K562 (cell line): ENCODE results near the gene PHF10. TPM values are rescaled to one million over a fixed set of nuclear protein-coding genes. Genes with fewer than 3 reads are reported as not detected.

Source experiments
- BMI1 ChIP-seq: fragments of 150-350 bp; IDR thresholded peaks from 2 replicates; pipeline ENCODE4 v1.6.1; 2014; ENCODE audit warnings: low read length
- HDAC2 ChIP-seq: fragments of 450-650 bp; IDR thresholded peaks from 2 replicates; pipeline ENCODE4 v1.6.1; 2016; ENCODE audit warnings: mild to moderate bottlenecking
- HDAC8 ChIP-seq: fragments of 450-650 bp; IDR thresholded peaks from 2 replicates; pipeline ENCODE4 v1.6.1; 2016; ENCODE audit warnings: mild to moderate bottlenecking, missing genetic modification characterization, moderate library complexity, missing compliant biosample characterization
- HNRNPL ChIP-seq: fragments of 200-400 bp; formaldehyde crosslinking; IDR thresholded peaks from 2 replicates; pipeline ENCODE4 v1.6.1; 2017; ENCODE audit warnings: low read depth, mild to moderate bottlenecking, low read length
- POLR2B ChIP-seq: fragments of 450-650 bp; IDR thresholded peaks from 2 replicates; pipeline ENCODE4 v1.6.1; 2018; ENCODE audit warnings: low read depth; ENCODE audit not compliant: partially characterized antibody
- RAD51 ChIP-seq: fragments of 450-650 bp; IDR thresholded peaks from 2 replicates; pipeline ENCODE4 v1.7.1; 2016; ENCODE audit warnings: low read depth, mild to moderate bottlenecking, borderline replicate concordance
- RBM25 ChIP-seq: fragments of 200-400 bp; formaldehyde crosslinking; IDR thresholded peaks from 2 replicates; pipeline ENCODE4 v1.6.1; 2018; ENCODE audit warnings: low read length, low read depth, moderate library complexity; ENCODE audit not compliant: severe bottlenecking
- YY1 ChIP-seq, 3 experiments: IDR thresholded peaks; 2 replicates each; pipeline ENCODE4 v1.6.1; 2011; ENCODE audit warnings: low read length in 2 of 3, mild to moderate bottlenecking in 2 of 3, moderate library complexity in 2 of 3, borderline replicate concordance in 1 of 3, control low read depth in 1 of 3, low read depth in 1 of 3; ENCODE audit not compliant: insufficient read depth in 3 of 3, insufficient replicate concordance in 2 of 3, control insufficient read depth in 1 of 3, insufficient read length in 1 of 3; ENCODE audit errors: extremely low read depth in 1 of 3
- ZNF444 ChIP-seq: fragments of 250-450 bp; sonication (Bioruptor Pico); IDR thresholded peaks from 2 replicates; pipeline ENCODE4 v1.4.0; 2020; ENCODE audit warnings: mild to moderate bottlenecking, moderate library complexity
- polyA plus RNA-seq, 8 experiments: library from polyadenylated mRNA; depleted of rRNA in 4 of 8; stranded (reverse) in 5 of 8; unstranded in 3 of 8; fragments of >200 nt; fragmentation: Nextera tagmentation in 2 of 8; fragmentation: Illumina TruSeq in 1 of 8; extraction: Ambion mirVana in 2 of 8; extraction: Trizol in 1 of 8; gene quantifications; 2 replicates each; pipeline versions ENCODE4 v1.2.1 to v1.2.3, GENCODE V29; 2011 to 2014; ENCODE audit warnings: inconsistent platforms in 1 of 8, missing spikeins in 1 of 8
- total RNA-seq, 7 experiments: library from RNA; depleted of rRNA in 6 of 7; stranded (reverse); fragments of >200 nt in 6 of 7; fragmentation: Illumina TruSeq in 2 of 7; extraction: Trizol in 2 of 7; gene quantifications; 2 replicates each; pipeline versions ENCODE4 v1.2.1 to v1.2.3, GENCODE V29; 2011 to 2021; ENCODE audit warnings: low replicate concordance in 1 of 7
- TF ChIP-seq, protein P1 (sequence below): sonication (generic); formaldehyde crosslinking; IDR thresholded peaks from 2 replicates; pipeline ENCODE4 v1.8.1; 2022; ENCODE audit warnings: missing genetic modification reagents
- TF ChIP-seq, protein P2 (sequence below), 3 experiments: IDR thresholded peaks in 2 of 3; conservative IDR thresholded peaks in 1 of 3; 2 replicates each; pipeline ENCODE4 v1.5.1; 2011 to 2012; ENCODE audit warnings: low read length in 3 of 3, mild to moderate bottlenecking in 3 of 3, control low read depth in 2 of 3, improper control_type of control experiment in 1 of 3, inconsistent platforms in 1 of 3, low read depth in 1 of 3, mixed read lengths in 1 of 3, moderate library complexity in 1 of 3; ENCODE audit not compliant: insufficient read depth in 2 of 3
- TF ChIP-seq, protein P3 (sequence below): fragments of 450-650 bp; IDR thresholded peaks from 2 replicates; pipeline ENCODE4 v1.6.1; 2014; ENCODE audit warnings: low read depth, mild to moderate bottlenecking, moderate library complexity, borderline replicate concordance
- TF ChIP-seq, protein P4 (sequence below): sonication (generic); formaldehyde crosslinking; IDR thresholded peaks from 2 replicates; pipeline ENCODE4 v1.8.0; 2022; ENCODE audit warnings: mild to moderate bottlenecking, missing genetic modification reagents
- TF ChIP-seq, protein P5 (sequence below): sonication (generic); formaldehyde crosslinking; IDR thresholded peaks from 2 replicates; pipeline ENCODE4 v1.8.0; 2022; ENCODE audit warnings: mild to moderate bottlenecking, missing genetic modification reagents, borderline replicate concordance
- TF ChIP-seq, protein P6 (sequence below): sonication (generic); IDR thresholded peaks from 2 replicates; pipeline ENCODE4 v1.6.1; 2016

The PHF10 gene
- total and polyA plus RNA-seq, 9 of the 15 experiments (the other 6 are each of a cell fraction or from before 2014, with no cell fraction given) = 23.9 to 88.9 (median 46.0) TPM

DNA sequence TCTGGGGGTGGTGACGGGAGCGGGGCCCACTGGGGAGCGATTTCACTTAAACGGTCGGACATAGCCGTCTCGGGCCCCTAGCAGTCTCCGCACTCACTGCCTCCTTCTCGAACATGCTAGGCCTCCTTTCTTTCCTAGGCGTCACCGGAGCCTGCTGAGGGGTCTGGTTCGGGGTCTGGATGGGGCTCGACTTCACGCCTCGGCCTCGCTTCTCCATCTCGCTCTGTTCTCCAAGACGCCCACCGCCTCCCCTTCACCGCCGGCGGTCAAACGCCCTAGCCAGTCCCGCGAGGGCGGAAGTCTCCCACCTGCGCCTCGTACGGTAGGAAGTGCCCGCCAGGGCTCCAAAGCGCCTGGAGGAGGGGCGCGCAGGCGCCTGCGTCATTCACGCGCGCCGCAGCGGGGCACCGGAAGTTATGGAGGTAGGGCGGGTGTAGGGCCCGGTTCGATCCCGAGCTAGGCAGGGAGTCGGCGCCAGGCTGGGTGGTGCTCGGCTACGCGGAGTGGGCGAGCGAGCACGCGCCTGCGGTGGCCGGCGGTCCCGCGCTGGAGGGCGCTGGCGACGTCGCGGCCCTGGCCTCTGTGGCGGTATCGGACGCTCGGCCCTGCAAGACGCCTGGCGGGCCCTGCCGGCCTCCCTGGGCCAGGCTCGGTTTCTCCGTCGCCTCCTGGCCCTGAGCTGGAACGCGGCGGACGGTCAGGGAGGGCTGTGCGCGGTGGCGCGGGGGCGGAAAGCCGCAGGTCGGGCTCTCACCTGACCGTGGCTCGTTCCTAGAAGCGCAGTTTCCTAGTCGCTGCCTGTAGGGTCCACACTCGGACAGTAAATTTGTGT lies 27.2 kb upstream of the PHF10 start, which contains the start of the genes DYNLT2 and ERMARD (continued):
- no peak for TF ChIP-seq BMI1
- TF ChIP-seq HNRNPL = peak; percentile 90; the same call in 1 of the 2 replicates
- TF ChIP-seq, protein P1, sequence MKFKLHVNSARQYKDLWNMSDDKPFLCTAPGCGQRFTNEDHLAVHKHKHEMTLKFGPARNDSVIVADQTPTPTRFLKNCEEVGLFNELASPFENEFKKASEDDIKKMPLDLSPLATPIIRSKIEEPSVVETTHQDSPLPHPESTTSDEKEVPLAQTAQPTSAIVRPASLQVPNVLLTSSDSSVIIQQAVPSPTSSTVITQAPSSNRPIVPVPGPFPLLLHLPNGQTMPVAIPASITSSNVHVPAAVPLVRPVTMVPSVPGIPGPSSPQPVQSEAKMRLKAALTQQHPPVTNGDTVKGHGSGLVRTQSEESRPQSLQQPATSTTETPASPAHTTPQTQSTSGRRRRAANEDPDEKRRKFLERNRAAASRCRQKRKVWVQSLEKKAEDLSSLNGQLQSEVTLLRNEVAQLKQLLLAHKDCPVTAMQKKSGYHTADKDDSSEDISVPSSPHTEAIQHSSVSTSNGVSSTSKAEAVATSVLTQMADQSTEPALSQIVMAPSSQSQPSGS (CRISPR knock-in tag) = no peak
- peak; percentile 60 for TF ChIP-seq HDAC2
- TF ChIP-seq, protein P2, sequence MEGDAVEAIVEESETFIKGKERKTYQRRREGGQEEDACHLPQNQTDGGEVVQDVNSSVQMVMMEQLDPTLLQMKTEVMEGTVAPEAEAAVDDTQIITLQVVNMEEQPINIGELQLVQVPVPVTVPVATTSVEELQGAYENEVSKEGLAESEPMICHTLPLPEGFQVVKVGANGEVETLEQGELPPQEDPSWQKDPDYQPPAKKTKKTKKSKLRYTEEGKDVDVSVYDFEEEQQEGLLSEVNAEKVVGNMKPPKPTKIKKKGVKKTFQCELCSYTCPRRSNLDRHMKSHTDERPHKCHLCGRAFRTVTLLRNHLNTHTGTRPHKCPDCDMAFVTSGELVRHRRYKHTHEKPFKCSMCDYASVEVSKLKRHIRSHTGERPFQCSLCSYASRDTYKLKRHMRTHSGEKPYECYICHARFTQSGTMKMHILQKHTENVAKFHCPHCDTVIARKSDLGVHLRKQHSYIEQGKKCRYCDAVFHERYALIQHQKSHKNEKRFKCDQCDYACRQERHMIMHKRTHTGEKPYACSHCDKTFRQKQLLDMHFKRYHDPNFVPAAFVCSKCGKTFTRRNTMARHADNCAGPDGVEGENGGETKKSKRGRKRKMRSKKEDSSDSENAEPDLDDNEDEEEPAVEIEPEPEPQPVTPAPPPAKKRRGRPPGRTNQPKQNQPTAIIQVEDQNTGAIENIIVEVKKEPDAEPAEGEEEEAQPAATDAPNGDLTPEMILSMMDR (IDR thresholded peaks at IDR 0.05 in 2 of 3, conservative IDR thresholded peaks at IDR 0.05 in 1 of 3; ENCODE audit: insufficient read depth in 2 of 3, low read depth in 1 of 3, low read length in 3 of 3) = peak in 2 of 3 experiments; percentile 12 to 44; a peak in 2 of 6 replicates
- no peak for TF ChIP-seq ZNF444 (CRISPR knock-in tag)
- TF ChIP-seq, protein P3, sequence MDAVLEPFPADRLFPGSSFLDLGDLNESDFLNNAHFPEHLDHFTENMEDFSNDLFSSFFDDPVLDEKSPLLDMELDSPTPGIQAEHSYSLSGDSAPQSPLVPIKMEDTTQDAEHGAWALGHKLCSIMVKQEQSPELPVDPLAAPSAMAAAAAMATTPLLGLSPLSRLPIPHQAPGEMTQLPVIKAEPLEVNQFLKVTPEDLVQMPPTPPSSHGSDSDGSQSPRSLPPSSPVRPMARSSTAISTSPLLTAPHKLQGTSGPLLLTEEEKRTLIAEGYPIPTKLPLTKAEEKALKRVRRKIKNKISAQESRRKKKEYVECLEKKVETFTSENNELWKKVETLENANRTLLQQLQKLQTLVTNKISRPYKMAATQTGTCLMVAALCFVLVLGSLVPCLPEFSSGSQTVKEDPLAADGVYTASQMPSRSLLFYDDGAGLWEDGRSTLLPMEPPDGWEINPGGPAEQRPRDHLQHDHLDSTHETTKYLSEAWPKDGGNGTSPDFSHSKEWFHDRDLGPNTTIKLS = peak; percentile 81
- TF ChIP-seq RBM25 = peak; percentile 31
- peak; percentile 55 to 91 (median 87) for TF ChIP-seq YY1 (IDR thresholded peaks at IDR 0.05; ENCODE audit: borderline replicate concordance in 1 of 3, control insufficient read depth in 1 of 3, extremely low read depth in 1 of 3, insufficient read depth in 3 of 3, insufficient read length in 1 of 3, insufficient replicate concordance in 2 of 3, low read depth in 1 of 3, low read length in 2 of 3)
- no peak for TF ChIP-seq RAD51
- TF ChIP-seq, protein P4, sequence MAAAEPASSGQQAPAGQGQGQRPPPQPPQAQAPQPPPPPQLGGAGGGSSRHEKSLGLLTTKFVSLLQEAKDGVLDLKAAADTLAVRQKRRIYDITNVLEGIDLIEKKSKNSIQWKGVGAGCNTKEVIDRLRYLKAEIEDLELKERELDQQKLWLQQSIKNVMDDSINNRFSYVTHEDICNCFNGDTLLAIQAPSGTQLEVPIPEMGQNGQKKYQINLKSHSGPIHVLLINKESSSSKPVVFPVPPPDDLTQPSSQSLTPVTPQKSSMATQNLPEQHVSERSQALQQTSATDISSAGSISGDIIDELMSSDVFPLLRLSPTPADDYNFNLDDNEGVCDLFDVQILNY (CRISPR knock-in tag) = peak; percentile 85; the same call in 1 of the 2 replicates
- 0 out of 2 replicates have a peak, but pooled peaks have one; percentile 7 for TF ChIP-seq HDAC8 (tag)
- TF ChIP-seq POLR2B = peak; percentile 98
- TF ChIP-seq, protein P5, sequence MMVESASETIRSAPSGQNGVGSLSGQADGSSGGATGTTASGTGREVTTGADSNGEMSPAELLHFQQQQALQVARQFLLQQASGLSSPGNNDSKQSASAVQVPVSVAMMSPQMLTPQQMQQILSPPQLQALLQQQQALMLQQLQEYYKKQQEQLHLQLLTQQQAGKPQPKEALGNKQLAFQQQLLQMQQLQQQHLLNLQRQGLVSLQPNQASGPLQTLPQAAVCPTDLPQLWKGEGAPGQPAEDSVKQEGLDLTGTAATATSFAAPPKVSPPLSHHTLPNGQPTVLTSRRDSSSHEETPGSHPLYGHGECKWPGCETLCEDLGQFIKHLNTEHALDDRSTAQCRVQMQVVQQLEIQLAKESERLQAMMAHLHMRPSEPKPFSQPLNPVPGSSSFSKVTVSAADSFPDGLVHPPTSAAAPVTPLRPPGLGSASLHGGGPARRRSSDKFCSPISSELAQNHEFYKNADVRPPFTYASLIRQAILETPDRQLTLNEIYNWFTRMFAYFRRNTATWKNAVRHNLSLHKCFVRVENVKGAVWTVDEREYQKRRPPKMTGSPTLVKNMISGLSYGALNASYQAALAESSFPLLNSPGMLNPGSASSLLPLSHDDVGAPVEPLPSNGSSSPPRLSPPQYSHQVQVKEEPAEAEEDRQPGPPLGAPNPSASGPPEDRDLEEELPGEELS = no peak; the same call in 1 of the 2 replicates
- TF ChIP-seq, protein P6, sequence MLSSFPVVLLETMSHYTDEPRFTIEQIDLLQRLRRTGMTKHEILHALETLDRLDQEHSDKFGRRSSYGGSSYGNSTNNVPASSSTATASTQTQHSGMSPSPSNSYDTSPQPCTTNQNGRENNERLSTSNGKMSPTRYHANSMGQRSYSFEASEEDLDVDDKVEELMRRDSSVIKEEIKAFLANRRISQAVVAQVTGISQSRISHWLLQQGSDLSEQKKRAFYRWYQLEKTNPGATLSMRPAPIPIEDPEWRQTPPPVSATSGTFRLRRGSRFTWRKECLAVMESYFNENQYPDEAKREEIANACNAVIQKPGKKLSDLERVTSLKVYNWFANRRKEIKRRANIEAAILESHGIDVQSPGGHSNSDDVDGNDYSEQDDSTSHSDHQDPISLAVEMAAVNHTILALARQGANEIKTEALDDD = 0 out of 2 replicates have a peak, but pooled peaks have one; percentile 9
